OCI-LY1 (cell line): ENCODE measurements around the gene SLCO3A1.

Experiments used
- EZH2 ChIP-seq: fragments of 200-600 bp; sonication (generic), shearing (Covaris generic); IDR thresholded peaks from 2 replicates; pipeline ENCODE4 v1.8.0; 2017; ENCODE audit warnings: borderline replicate concordance, mixed run types, mild to moderate bottlenecking, antibody characterized with exemption, low read length, moderate library complexity, mixed read lengths
- TF ChIP-seq, protein P1 (sequence below): fragments of 200-600 bp; sonication (generic), shearing (Covaris generic); IDR thresholded peaks from 2 replicates; pipeline ENCODE4 v1.5.1; 2017; ENCODE audit warnings: mild to moderate bottlenecking, antibody characterized with exemption, low read length, moderate library complexity, mixed read lengths

GRCh38 chr15:92012881-92013280 lies 159.4 kb downstream of the SLCO3A1 start:
- no peak for TF ChIP-seq EZH2
- TF ChIP-seq, protein P1, sequence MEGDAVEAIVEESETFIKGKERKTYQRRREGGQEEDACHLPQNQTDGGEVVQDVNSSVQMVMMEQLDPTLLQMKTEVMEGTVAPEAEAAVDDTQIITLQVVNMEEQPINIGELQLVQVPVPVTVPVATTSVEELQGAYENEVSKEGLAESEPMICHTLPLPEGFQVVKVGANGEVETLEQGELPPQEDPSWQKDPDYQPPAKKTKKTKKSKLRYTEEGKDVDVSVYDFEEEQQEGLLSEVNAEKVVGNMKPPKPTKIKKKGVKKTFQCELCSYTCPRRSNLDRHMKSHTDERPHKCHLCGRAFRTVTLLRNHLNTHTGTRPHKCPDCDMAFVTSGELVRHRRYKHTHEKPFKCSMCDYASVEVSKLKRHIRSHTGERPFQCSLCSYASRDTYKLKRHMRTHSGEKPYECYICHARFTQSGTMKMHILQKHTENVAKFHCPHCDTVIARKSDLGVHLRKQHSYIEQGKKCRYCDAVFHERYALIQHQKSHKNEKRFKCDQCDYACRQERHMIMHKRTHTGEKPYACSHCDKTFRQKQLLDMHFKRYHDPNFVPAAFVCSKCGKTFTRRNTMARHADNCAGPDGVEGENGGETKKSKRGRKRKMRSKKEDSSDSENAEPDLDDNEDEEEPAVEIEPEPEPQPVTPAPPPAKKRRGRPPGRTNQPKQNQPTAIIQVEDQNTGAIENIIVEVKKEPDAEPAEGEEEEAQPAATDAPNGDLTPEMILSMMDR = no peak
